DMS 273 (cell line): ENCODE measurements around the gene GJA1.
"Not testable (repeated sequence)": the region's sequence is repeated elsewhere in the genome, so short reads cannot be mapped to it uniquely, and the experiment has no call there.

ENCODE experiments used
- DNase-seq: peaks from one replicate; lab custom pipeline; 2025; ENCODE audit not compliant: unreplicated experiment; lab: John Stamatoyannopoulos, UW

The GJA1 gene

DNA sequence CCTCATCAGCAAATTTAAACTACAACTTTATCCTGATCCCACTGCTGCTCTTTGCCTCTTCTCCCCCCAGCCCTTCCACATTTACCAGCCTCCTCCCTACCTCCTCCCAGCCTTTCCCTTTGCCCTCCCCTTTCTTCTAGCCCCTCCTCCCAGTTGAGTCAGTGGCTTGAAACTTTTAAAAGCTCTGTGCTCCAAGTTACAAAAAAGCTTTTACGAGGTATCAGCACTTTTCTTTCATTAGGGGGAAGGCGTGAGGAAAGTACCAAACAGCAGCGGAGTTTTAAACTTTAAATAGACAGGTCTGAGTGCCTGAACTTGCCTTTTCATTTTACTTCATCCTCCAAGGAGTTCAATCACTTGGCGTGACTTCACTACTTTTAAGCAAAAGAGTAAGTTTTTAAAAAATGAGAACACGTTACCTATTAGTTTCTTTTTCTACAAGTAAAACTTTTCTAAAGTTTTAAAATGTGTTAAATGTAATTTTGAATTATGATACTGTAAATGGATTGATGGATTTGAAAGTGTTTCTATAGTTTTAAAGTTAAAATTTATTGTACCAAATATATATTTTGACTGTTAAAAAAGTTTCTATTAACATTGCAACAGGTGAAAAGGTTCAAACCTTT, at the start of gene GJA1:
Gene GJA1, plus strand, starts transcription at position 203 of the 626 bp plus-strand sequence. CDS start 11,202 bp downstream, outside the sequence.
- no peak for DNase-seq

DNA sequence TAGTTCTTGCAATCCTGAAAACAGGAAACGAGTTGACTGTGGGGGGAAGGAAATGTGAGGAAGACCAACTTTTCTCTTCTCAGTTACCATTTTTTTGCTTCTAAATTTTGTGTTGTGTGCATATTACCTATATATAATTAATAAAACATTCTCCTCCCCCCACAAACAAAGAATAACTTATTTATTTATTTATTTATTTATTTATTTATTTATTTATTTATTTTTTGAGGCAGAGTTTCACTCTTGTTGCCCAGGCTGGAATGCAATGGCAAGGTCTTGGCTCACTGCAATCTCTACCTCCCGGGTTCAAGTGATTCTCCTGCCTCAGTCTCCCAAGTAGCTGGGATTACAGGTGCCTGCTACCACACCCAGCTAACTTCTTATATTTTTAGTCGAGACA, 48.9 kb upstream of the GJA1 start:
- DNase-seq: not testable (repeated sequence)

DNA sequence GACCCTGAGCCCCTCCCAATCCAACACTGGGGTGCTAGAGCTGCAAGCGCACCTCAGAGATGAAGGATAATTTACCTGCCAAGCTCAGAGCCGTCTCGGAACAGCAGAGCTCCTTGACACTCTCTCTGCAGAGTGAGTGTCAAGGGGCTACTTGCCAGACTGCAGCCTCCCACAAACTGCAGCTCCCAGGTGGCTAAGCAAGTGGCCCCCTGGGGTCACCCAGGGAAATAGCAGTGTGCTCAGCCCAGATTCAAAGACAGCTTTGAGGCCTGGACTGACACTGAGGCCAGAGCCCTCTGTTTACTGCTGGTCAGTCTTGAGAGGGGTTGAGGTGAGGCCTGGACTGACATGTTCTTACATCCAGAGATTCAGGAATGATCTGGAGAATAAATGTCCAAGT, 46.0 kb upstream of the GJA1 start:
- DNase-seq: no peak

DNA sequence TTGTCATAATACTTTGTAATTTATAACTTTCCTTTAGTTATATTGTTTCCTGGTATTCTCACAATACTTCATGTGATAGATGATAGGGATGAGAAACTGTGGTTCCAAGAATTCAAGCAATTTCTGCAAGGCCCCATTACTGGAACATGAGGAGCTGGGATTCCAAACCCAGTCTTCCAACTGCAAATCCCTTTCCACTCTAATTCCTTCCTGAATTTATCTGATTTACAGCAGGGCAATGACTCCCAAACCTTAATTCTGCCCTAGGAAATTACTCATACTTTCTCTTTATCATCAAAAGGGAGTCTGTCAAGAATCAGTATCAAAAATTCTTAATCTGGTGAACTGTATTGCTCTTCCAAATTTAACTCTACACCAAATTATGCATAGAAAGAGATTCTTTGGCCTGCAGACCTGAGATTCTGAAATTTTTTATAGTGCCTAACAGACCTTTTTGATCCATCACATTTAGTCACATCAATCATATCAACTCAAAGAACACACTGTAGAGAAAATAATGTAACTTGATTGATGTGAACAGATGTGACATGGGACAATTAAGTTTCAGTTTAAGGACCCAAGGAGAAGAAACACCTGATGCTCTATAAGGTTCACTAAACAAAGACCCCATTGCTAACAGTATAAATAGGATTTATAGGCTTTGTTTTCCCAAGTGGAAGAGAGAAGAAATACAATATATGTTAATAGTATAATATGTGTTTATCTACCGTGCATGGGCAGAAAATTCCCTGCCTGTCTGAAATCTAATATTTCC, 41.5 kb upstream of the GJA1 start:
- no peak for DNase-seq

DNA sequence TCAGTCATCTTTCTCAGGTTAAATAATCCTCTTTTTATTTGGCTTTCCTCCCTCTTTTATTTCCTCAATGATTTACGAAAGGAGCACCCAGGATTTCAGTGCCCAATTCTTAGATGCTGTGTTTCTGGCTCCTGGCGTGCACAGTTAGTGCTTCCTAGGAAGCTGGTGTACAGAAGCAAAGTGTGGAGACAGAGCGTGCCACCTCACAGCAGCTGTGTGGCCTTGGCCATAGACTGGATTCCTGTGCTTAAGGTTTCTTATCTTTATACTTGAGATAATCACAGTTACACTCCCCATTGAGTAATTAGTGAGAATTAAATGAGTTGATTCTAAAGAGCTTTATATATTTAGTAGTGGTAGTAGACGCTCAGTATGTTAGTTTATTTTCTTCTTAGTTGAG, 39.7 kb upstream of the GJA1 start:
- no peak for DNase-seq

DNA sequence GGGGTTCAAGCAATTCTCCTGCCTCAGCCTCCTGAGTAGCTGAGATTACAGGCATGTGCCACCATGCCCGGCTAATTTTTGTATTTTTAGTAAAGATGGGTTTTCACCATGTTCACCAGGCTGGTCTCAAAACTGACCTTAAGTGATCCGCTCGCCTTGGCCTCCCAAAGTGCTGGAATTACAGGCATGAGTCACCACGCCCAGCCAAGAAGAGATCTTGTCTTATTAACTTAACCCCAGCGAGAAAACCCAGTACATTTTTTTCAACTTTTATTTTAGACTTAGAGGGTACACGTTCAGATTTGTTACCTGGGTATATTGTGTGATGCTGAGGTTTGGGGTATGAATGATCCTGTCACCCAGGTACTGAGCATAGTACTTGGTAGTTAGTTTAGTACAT, 38.3 kb upstream of the GJA1 start:
- not testable (repeated sequence) for DNase-seq

DNA sequence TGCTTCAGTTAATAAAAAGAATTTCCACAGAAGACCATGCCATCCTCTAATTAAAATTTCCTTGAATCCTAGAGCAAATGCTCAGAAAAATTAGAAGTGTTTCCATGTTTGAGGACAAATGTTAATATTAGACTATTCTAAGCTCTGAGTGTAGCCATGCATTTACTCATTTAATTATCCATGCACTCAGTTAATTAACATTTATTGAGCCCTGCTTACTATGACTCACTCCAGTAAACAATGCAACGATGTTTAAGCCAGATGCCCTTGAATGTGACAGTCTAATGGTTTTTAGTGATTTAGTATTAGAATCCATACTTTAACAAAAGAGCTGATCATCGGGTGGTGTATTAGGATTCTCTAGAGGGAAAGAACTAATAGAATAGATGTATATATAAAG, 37.3 kb upstream of the GJA1 start:
- no peak for DNase-seq

DNA sequence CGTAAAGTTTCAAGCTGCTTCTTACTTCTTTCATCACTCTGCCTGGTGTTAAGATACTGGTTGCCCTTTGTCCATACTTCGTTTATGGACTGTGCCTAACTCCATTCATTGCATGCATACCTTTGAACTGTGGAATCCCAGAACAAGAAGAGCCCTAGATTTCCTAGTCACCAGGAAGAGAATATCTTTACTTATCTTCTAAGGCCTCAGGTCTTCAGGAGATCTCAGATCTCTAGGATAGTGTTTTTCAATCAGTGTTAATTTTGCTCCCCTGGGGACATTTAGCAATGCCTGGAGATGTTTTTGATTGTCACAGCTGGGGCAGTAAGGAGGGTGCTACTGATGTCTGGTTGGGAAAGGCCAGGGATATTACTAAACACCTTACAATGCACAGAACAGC, 35.5 kb upstream of the GJA1 start:
- no peak for DNase-seq

DNA sequence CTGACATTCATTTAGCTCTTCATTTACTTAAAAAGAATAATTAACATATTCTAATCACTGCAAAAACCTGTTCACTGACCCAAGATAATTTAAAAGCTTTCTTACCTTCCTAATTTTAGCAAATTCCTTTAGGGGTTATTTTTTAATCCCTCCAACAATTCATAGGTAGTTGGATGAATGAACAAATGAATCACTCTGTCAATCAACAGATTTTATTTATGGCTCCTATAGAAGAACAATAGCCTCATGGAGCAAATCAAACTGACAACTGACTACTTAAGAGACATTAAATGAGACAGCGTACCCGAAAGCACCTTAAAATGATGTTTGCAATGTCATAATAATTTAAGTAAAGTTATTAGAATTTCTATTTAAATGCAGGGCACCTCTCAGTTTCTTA, 31.5 kb upstream of the GJA1 start:
- DNase-seq: no peak

DNA sequence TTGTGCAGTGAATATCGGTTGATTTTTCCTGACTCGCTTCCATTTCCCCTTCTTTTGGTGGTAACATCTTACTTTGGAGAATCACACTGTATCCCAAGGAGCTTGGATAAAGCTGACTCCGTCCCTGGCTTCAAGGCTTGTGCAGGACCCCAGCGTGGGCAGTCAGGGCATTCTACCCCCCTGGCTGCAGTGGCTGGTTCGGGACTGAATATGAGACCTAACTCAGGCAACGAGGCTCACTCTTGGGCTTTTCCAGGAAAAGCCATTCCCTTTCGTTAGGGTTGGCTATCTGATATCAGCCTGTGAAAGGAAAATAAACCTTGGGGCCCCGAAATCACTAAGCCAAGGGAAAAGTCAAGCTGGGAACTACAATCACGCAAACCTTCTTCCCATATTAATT, 30.1 kb upstream of the GJA1 start:
- DNase-seq: no peak

DNA sequence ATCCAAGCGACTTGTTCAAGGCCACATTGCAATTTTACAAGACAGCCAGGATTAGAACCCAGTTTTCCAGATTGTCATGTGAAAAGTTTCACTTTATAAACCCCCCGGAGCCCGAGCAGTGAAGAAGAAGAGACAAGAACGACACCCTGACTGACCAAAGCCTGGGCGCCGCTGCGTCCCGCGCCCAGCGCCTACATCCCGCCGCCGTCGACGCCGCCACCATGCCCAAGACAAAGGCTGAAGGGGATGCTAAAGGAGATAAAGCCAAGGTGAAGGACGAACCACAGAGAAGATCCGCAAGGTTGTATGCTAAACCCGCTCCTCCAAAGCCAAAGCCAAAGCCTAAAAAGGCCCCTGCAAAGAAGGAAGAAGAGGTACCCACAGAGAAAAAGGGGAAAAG, 27.1 kb upstream of the GJA1 start:
- DNase-seq: no peak

DNA sequence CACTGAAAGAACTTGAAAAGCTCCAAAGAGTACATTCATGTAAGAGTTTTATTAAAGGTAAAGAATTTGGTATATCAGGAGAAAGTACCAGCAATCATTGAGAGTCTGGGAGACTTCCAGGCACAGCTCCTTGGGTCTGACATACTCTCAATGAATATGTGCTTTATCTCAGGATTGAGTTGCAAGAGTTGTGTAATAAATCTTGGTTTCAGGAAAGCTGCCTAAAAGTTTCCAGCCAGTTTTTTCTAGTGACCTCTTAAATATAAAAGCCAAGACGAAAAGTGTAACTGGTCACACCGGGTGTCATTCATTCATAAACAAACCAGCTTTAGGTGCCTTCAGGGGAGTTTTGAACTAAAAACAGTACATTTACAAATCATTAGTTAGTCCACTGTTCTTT, 21.6 kb upstream of the GJA1 start:
- no peak for DNase-seq

DNA sequence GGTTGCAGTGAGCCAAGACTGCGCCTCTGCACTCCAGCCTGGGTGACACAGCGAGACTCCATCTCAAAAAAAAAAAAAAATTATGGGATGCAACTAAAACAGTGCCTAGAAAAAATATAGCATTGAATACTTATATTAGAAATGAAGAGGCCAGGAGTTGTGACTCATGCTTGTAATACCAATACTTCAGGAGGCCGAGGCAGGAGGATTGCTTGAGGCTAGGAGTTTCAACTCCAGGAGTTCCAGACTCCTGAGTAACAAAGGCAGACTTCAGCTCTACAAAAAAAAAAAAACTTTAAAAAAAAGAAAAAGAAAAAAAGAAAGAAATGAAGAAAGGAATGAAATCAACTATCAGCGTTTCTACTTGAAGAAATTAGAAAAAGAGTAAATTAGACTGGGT, 17.1 kb upstream of the GJA1 start:
- no peak for DNase-seq

DNA sequence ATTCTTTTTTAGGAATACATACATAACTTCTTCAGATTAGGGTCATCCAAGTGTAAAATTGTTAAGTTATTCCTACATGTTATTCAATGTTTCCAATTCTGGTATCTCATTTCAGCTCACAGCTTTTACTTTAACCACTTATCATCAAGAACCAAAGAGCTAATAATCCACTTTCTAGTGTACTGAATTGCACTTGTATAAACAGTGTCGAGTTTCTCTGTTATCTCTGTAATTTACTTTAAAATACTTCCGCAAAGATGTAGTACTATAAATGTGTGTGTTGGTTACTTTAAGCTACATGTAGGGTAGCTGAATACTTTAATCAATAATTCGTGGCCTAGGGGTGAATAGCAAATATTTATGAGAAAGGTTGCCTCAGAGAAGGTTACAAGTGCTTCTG, 8.8 kb upstream of the GJA1 start:
- DNase-seq: no peak

DNA sequence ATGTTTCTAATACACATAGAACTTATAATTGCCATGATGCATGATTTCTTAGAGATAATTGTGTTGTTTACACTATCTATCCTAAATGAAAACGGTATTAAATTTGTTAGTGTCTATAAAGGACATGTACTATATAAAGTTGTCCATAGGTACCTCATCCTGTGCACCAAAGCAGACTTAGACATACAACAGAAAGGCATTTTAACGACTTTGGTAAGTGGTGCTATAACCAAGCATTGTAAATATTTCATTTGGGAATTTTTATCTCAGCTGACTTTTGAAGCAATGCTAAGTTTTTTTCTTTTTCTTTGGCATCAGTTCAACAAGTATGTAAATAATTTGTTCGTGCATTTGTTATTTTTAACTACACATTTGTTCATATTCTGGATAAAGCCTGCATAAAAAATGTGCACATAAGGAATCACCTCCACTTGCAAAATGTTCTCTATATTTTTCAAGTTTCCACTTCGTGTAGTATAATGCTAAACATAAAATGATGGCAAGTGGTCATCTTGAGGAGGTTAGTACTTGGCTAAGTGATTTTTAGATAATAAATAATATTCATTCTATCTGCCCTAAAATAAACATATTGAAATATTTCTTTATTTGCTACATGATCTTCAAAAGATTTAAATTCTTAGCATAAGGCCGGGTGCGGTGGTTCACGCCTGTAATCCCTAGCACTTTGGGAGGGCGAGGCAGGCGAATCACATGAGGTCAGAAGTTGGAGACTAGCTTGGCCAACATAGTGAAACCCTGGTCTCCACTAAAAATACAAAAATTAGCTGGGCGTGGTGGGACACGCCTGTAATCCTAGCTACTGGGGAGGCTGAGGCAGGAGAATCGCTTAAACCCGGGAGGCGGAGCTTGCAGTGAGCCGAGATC, 6.3 kb upstream of the GJA1 start:
- no peak for DNase-seq

DNA sequence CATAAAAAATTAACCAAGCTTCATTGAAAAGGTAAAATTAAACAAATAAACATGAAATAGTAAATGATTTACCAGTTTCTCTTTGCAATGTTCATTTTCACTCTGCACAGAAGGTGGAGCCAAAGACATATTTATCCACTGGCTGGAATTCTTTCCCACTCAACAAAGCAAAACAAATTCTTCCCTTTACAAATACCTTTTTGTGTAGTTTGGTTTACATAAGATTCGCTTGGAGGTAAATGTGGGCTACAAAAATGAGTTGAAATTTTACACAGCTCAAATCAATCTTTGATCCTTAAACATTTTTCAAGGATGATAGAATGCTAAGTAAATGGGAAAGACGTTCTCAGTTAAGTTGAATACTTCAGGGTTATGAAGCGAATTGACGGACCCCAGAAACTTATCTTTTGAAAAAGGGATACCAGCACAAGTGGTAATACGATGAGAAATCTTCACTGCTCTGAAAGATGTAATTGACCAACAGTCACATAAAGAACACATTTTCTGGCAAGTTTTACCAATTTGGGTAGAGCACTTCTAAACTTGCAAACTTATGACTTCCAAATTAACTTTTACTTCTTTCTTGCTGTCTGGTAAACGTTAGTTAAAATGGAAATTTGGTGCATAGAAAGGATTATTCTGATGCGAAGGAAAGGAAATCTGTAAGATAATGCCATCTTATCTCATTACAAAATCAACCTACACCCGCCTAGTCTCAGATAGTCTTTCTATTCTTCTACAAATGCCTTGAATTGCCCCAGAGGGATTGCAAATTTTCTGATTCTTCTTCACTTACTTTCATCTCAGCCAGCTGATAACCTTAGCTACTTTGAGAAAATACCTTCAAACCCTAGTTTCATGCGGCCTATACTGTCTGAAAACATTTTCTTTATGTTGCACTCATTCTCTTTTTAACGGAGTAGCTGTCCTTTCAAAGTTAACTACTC, 4.7 kb upstream of the GJA1 start:
- peak; percentile 46 for DNase-seq

DNA sequence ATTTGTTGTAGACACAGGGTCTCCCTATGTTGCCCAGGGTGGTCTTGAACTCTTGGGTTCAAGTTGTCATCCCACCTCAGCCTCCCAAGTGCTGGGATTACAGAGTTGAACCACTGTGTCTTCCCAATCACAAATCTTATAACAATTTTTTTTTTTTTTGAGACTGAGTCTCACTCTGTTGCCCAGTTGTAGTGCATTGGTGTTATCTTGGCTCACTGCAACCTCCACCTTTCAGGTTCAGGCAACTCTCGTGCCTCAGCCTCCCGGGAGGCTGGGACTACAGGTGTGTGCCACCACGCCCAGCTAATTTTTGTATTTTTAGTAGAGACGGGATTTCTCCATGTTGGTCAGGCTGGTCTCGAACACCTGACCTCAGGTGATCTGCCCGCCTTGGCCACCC, 3.7 kb upstream of the GJA1 start:
- DNase-seq: not testable (repeated sequence)

DNA sequence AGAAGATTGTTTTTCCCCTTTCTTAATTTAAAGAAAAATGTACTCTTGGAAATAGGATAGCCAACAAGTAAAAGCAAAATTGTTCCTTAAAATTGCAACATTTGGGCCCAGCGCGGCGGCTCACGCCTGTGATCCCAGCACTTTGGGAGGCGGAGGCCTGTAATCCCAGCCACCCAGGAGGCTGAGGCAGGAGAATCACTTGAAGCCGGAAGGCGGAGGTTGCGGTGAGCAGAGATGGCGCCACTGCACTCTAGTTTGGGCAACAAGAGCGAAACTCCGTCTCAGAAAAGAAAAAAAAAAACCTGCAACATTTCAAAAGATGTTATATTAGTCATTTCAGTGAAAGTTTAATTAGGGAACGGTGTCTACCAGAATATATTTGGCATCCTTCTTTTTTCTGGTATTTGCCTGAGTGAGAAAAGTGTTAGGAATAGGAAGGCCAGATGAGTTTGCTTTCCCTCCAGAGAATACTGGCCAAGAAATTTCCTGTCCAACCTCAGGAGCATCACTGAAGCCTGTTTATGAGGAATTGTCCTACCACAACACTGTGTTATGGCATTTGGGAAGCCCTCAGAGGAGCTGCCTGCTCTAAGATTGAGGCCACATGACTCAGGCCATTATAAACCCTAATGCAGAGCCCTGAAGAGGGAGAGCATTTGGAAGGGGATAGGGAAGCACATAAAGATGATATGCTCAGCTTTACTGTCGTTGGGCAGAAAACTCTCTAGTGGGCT, 1.2 kb upstream of the GJA1 start:
- no peak for DNase-seq

DNA sequence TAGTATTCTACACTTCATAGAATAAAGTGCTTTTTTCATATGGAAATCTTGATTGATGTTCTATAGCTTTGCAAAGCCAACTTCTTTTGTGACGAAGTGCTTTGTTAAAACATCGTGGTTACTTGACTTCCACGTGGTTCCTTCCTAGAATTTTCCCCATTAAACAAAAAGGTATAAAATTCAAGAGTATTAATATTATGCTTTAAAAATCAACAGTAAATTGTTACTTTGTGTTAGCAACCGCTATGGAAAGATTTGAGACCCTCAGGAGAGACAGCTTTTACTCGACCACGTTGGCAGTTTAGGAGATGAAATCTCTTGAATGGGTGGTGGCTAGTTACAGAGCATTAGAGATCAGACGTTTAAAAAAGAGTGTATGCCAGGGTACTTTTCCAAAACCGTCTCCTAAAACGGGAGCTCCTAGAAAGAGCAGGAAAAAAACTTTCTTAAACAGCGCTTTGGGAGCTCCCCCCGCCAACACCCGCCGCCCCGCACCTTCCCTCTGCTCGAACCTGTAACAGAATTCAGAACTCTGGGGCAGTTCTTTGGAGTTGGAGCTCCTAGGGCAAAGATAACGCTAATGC, 920 bp downstream of the GJA1 start:
- DNase-seq: no peak
